Transverse colon (tissue), 4 donors: ENCODE data around the gene TMEM38A. TPM values are rescaled to one million over a fixed set of nuclear protein-coding genes. Genes with fewer than 3 reads are reported as not detected.

ENCODE experiments used
- DNase-seq: peaks from one replicate; pipeline ENCODE4 v3.0.0-alpha.2; 2019
- H3K27ac ChIP-seq, 4 donors: fragments of 200-600 bp; sonication (generic); 2 replicates each; pipeline ENCODE4 v1.5.1; 2016 to 2018; ENCODE audit warnings: inconsistent platforms in 4 of 4
- H3K27me3 ChIP-seq: fragments of 200-600 bp; sonication (generic); 2 replicates; pipeline ENCODE4 v1.5.1; 2017; ENCODE audit warnings: inconsistent platforms
- H3K36me3 ChIP-seq, 4 donors: fragments of 200-600 bp; sonication (generic); 2 replicates each; pipeline ENCODE4 v1.5.1; 2017 to 2019; ENCODE audit warnings: inconsistent platforms in 4 of 4
- H3K4me1 ChIP-seq, 4 donors: fragments of 200-600 bp; sonication (generic); 2 replicates each; pipeline ENCODE4 v1.5.1; 2017 to 2020; ENCODE audit warnings: inconsistent platforms in 4 of 4
- H3K4me3 ChIP-seq, 4 donors: fragments of 200-600 bp; sonication (generic); 1 replicate in 1 of 4; 2 replicates in 3 of 4; pipeline versions ENCODE4 v1.5.1 to v1.6.1; 2017 to 2019; ENCODE audit warnings: inconsistent platforms in 4 of 4
- H3K9me3 ChIP-seq, 2 donors: fragments of 200-600 bp; sonication (generic); 2 replicates each; pipeline ENCODE4 v1.5.1; 2017 to 2019; ENCODE audit warnings: inconsistent platforms in 2 of 2
- EP300 ChIP-seq: sonication (generic); formaldehyde crosslinking; IDR thresholded peaks from one replicate; pipeline ENCODE4 v1.6.1; 2017; ENCODE audit warnings: antibody characterized with exemption, low read depth
- POLR2A ChIP-seq: fragments of 450-650 bp; IDR thresholded peaks from one replicate; pipeline ENCODE4 v1.6.1; 2016; ENCODE audit warnings: antibody characterized with exemption, mild to moderate bottlenecking, moderate library complexity
- POLR2AphosphoS5 ChIP-seq, 3 donors: sonication (generic); formaldehyde crosslinking; IDR thresholded peaks; one replicate each; pipeline ENCODE4 v1.6.1; 2016; ENCODE audit warnings: antibody characterized with exemption in 3 of 3
- WGBS, 2 donors: methylation state at CpG; one replicate each; pipeline ENCODE4 v1.1.5; 2018; ENCODE audit warnings: low coverage in 1 of 2; 5-methylcytosine and 5-hydroxymethylcytosine counted together
- in situ Hi-C, 4 donors: fragments of 200-750 bp; cut with MboI; loops; one replicate each; pipeline versions ENCODE4 v1.15.0 to v1.15.1; 2017; ENCODE audit warnings: low sequenced_read_pairs in 3 of 4, low pct_ligation_motif_present in 1 of 4, low pct_unique_long_range_greater_than_20kb in 1 of 4
- intact Hi-C: fragments of 100-400 bp; cut with DNase I; formaldehyde crosslinking; loops from one replicate; pipeline ENCODE4 v1.15.1; 2023; ENCODE audit warnings: low total_unique reads
- total RNA-seq, 4 donors: library from RNA; depleted of rRNA; stranded (reverse); fragments of >200 nt; gene quantifications; one replicate each; pipeline ENCODE4 v1.1.0, GENCODE V29; 2016
- TF ChIP-seq, protein P1 (sequence below), 5 experiments: fragments of 200-600 bp in 3 of 5; fragments of 450-650 bp in 2 of 5; sonication (generic) in 3 of 5; IDR thresholded peaks; 1 replicate in 2 of 5; 2 replicates in 3 of 5; pipeline ENCODE4 v1.5.1; 2016 to 2017; ENCODE audit warnings: antibody characterized with exemption in 5 of 5, inconsistent platforms in 3 of 5, mild to moderate bottlenecking in 2 of 5, moderate library complexity in 1 of 5

Gene TMEM38A
- total RNA-seq, 4 donors from 2014 or later = 0.40 to 9.7 (median 5.1) TPM

DNA sequence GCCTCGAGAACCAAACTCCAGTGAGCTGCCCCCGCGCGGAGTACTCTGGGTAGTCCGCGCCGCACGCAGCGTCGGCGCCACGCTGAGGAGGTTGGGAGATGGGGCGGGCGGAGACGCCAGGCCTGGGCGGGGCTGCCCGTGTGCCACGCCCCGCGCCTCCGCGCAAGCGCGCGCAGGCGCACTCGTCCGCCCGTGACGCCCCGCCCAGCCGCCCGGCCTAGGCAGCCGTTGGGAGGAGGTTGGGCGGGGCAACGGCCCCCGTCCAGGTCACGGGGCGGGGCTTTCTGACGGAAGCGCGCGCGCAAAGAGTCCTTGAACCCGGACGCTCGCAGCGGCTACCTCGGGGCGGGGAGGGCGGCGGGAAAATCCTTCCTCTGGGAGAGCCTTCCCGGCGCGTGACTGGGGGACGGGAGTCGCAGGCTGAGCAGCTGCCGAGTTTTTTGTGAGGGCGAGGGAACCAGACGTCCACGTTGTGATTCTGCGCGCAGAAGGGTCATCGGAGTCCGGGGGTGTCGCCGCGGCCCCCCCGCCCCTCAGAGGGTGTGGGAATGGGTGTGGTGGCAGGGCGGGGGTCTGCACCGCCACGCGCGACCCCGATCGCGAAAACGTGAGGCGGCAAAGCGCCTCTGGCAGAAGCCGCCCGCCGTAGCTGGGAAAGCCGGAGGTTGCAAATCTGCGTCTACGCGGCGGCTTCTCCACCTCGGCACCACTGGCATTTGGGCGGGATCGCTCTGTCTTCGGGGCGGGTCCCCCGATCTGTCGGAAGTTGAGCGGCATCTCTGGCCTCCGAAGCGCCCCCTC lies 32.6 kb upstream of the TMEM38A start, which contains the start of gene MED26:
MED26 (minus strand) TSS at position 22 of the 801 bp plus-strand sequence. CDS start 261 bp downstream, outside the sequence.
- Histone ChIP-seq H3K27me3 (no peaks in the 10 kb centered on the region), H3K36me3 (peaks cover 0 to 11% (median 3%) of the 10 kb centered on the region in 4 donors), H3K9me3 (no peaks in the 10 kb centered on the region), H3K27ac (peak within 1 kb of the TSS; percentile 93 to 100 (median 96)), H3K4me3 (peak within 1 kb of the TSS; percentile 86 to 100 (median 99)), H3K4me1 (peaks cover 20 to 33% (median 27%) of the 10 kb centered on the region in 4 donors)
- in situ Hi-C loops (no loop called here), intact Hi-C loops (loop anchor here (10.0 kb wide), 1 partner anchor 54 kb away; the partner anchor contains the start of gene SLC35E1)
- TF ChIP-seq POLR2AphosphoS5 (IDR thresholded peaks at IDR 0.05) = peak; percentile 94 to 95 (median 94)
- no peak for TF ChIP-seq EP300
- TF ChIP-seq, protein P1, sequence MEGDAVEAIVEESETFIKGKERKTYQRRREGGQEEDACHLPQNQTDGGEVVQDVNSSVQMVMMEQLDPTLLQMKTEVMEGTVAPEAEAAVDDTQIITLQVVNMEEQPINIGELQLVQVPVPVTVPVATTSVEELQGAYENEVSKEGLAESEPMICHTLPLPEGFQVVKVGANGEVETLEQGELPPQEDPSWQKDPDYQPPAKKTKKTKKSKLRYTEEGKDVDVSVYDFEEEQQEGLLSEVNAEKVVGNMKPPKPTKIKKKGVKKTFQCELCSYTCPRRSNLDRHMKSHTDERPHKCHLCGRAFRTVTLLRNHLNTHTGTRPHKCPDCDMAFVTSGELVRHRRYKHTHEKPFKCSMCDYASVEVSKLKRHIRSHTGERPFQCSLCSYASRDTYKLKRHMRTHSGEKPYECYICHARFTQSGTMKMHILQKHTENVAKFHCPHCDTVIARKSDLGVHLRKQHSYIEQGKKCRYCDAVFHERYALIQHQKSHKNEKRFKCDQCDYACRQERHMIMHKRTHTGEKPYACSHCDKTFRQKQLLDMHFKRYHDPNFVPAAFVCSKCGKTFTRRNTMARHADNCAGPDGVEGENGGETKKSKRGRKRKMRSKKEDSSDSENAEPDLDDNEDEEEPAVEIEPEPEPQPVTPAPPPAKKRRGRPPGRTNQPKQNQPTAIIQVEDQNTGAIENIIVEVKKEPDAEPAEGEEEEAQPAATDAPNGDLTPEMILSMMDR (IDR thresholded peaks at IDR 0.05) = peak in 1 of 5 experiments; percentile 14
- TF ChIP-seq POLR2A = peak; percentile 86
- WGBS, 2 donors = 0% methylated on average over 35 of the region's 98 CpGs; no CpG with 5 or more reads in 1 of the 2 donors
- peak; percentile 97 for DNase-seq

DNA sequence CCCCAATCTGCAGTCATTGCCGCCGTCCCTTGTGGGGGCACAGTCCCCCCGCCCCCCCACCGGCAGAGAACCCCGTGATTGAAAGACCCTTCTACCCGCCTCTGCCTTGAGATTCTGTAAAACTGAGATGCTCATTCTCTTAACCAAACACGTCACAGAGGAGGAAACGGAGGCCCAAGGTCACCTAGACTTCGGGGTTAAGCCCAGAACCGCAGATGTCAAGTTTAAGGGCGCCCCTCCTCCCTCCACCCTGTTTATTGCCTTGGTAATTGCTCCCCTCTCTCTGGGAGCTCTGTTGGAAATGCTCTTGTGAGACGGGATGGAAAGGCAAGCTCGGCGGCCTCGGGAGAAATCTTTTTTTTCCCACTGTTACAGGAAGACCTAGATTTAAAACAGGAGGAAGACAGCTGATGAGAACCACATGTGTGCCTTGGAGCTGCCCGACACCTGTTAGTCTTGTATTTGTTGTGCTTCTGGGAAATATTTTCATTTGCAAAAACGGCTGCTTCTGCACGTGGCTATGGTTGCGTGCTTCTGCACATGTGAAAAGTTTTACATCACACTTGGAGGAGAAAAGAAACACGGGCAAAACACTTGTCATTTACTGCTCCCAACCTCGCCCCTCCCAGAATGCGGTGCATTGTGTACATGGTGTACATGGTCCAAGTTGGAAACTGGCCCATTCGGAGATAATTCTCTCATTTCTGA lies 31.8 kb upstream of the TMEM38A start:
- H3K27ac ChIP-seq = peak overlapping the region; percentile 93 to 100 (median 96)
- WGBS, 2 donors = 4 to 7% methylated on average over 6 to 23 of the region's 23 CpGs
- TF ChIP-seq POLR2AphosphoS5 (IDR thresholded peaks at IDR 0.05) = peak; percentile 39 to 62 (median 42)
- TF ChIP-seq, protein P1 (IDR thresholded peaks at IDR 0.05) = no peak
- no peak for TF ChIP-seq EP300
- TF ChIP-seq POLR2A = no peak
- H3K27me3 ChIP-seq = no peaks in the 10 kb centered on the region
- peaks cover 0 to 14% (median 4%) of the 10 kb centered on the region in 4 donors for H3K36me3 ChIP-seq
- DNase-seq = peak; percentile 65
- H3K4me3 ChIP-seq = peak overlapping the region; percentile 86 to 100 (median 99)
- no peaks in the 10 kb centered on the region for H3K9me3 ChIP-seq
- peaks cover 20 to 33% (median 27%) of the 10 kb centered on the region in 4 donors for H3K4me1 ChIP-seq
- in situ Hi-C loops = no loop called here
- intact Hi-C loops = loop anchor here (10.0 kb wide), 1 partner anchor 54 kb away; the partner anchor contains the start of gene SLC35E1

DNA sequence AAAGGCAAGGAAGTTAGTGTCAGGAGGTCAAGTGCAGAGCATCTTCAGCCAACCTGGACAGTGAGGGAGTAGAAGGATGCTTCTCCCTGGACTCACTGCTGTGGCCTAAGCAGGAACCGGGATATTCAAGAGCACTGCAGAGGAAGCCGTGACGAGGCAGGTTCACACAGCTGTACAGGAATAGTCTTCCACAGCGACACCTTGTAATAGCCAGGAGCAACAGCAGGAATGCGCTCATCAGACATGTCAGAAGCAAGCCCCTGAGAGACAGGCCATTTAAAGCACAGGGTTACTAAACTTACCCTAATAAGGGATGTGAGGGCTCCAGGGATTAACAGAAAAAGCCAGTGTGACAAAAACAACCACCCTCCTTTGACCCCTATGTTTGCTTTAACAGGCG lies 29.5 kb upstream of the TMEM38A start:
- Histone ChIP-seq H3K9me3 (no peaks in the 10 kb centered on the region), H3K27me3 (no peaks in the 10 kb centered on the region), H3K4me3 (no peak overlapping the region), H3K36me3 (peaks cover 0 to 17% (median 4%) of the 10 kb centered on the region in 4 donors), H3K27ac (no peak overlapping the region), H3K4me1 (peaks cover 11 to 20% (median 19%) of the 10 kb centered on the region in 4 donors)
- no peak for TF ChIP-seq POLR2A
- TF ChIP-seq, protein P1 (IDR thresholded peaks at IDR 0.05) = no peak
- no peak for TF ChIP-seq POLR2AphosphoS5 (IDR thresholded peaks at IDR 0.05)
- no peak for TF ChIP-seq EP300
- 68 to 92% methylated on average over 4 to 6 of the region's 6 CpGs for WGBS, 2 donors
- no peak for DNase-seq
- in situ Hi-C loops = no loop called here
- intact Hi-C loops = no loop called here

DNA sequence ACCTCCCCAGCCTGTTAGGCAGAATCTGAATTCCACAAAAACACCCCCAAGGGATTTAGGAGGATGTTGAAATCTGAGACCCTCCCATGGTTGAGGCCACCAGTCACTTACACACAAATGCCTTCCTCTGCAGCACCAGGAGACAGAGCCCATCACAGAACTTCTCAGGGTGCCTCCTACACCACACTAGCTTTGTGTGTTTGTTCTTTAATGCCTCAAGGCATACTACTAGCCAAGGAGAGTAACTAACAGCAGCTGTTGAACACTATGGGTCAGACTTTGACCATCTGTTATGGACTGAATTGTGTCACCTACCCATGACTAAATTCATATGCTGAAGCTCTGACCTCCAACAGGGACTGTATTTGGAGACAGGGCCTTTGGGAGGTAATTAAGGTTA lies 23.4 kb upstream of the TMEM38A start:
- no peak for DNase-seq
- no peak overlapping the region for H3K4me3 ChIP-seq
- TF ChIP-seq EP300 = no peak
- TF ChIP-seq POLR2A = no peak
- TF ChIP-seq, protein P1 (IDR thresholded peaks at IDR 0.05) = no peak
- TF ChIP-seq POLR2AphosphoS5 (IDR thresholded peaks at IDR 0.05) = no peak
- no peak overlapping the region for H3K27ac ChIP-seq
- H3K4me1 ChIP-seq = no peaks in the 10 kb centered on the region
- no peaks in the 10 kb centered on the region for H3K9me3 ChIP-seq
- intact Hi-C loops (no loop called here), in situ Hi-C loops (no loop called here)
- peaks cover 0 to 29% (median 9%) of the 10 kb centered on the region in 4 donors for H3K36me3 ChIP-seq
- no peaks in the 10 kb centered on the region for H3K27me3 ChIP-seq
